Measurements from ENCODE around the gene GTF2H4.

DNA sequence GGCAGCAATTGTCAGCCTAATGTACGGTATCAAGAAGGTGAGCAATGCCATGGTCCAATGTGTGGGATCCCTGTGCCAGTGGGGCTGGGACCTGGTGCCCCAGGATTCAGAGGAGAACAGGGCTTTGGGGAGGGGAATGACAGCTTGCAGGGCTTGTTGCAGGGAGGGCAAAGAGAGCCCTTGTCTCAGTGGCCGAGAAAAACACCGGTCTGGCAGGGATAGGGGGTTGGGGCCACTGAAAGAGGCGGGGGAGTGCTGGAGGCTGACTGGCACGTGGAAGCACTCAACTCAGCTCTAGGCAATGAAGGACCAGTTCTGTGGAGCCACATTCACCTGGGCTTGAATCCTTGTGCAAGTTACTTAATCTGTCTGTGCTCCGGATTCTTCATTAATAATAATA is 29.3 kb downstream of the GTF2H4 start:
- TF ChIP-seq POLR2A (IDR thresholded peaks at IDR 0.05): no peak
- TF ChIP-seq, protein P1, sequence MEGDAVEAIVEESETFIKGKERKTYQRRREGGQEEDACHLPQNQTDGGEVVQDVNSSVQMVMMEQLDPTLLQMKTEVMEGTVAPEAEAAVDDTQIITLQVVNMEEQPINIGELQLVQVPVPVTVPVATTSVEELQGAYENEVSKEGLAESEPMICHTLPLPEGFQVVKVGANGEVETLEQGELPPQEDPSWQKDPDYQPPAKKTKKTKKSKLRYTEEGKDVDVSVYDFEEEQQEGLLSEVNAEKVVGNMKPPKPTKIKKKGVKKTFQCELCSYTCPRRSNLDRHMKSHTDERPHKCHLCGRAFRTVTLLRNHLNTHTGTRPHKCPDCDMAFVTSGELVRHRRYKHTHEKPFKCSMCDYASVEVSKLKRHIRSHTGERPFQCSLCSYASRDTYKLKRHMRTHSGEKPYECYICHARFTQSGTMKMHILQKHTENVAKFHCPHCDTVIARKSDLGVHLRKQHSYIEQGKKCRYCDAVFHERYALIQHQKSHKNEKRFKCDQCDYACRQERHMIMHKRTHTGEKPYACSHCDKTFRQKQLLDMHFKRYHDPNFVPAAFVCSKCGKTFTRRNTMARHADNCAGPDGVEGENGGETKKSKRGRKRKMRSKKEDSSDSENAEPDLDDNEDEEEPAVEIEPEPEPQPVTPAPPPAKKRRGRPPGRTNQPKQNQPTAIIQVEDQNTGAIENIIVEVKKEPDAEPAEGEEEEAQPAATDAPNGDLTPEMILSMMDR (IDR thresholded peaks at IDR 0.05): no peak

All from adrenal gland (tissue), 5 donors.